ENCODE measurements around the gene PUSL1.

GRCh38 chr1:1291023-1291528 is 17.3 kb upstream of the PUSL1 start:
- TF ChIP-seq FOS (IDR thresholded peaks at IDR 0.05; ENCODE audit: low read depth, low read length): no peak
- no peak for TF ChIP-seq CTCF (conservative IDR thresholded peaks at IDR 0.05; ENCODE audit: low read depth, low read length)
- TF ChIP-seq SMC3 (IDR thresholded peaks at IDR 0.05; ENCODE audit: low read depth, low read length): no peak
- TF ChIP-seq RCOR1 (IDR thresholded peaks at IDR 0.05; ENCODE audit: insufficient replicate concordance, low read length): no peak
- TF ChIP-seq CEBPB (IDR thresholded peaks at IDR 0.05; ENCODE audit: low read depth, low read length): no peak
- TF ChIP-seq POLR2A (IDR thresholded peaks at IDR 0.05; ENCODE audit: low read depth, low read length): no peak
- no peak for TF ChIP-seq MXI1 (IDR thresholded peaks at IDR 0.05; ENCODE audit: borderline replicate concordance, low read depth, low read length)
- no peak for TF ChIP-seq RAD21 (IDR thresholded peaks at IDR 0.05; ENCODE audit: low read length)
- TF ChIP-seq RFX5 (IDR thresholded peaks at IDR 0.05; ENCODE audit: low read depth, low read length): no peak
